Choroid plexus epithelial cell (primary cell): Measurements from ENCODE around the gene RUNX1.

Experiments used
- DNase-seq: peaks from one replicate; pipeline ENCODE4 v3.0.0-alpha.2; 2010; ENCODE audit warnings: low read depth
- H3K4me3 ChIP-seq: 2 replicates; pipeline ENCODE4 v1.5.1; 2011; ENCODE audit warnings: low read depth, mild to moderate bottlenecking, control low read depth, low read length, moderate library complexity
- TF ChIP-seq, protein P1 (sequence below): conservative IDR thresholded peaks from 2 replicates; pipeline ENCODE4 v1.5.1; 2011; ENCODE audit warnings: low read depth, mild to moderate bottlenecking, control low read depth, inconsistent platforms, low read length, moderate library complexity

RUNX1 gene

DNA sequence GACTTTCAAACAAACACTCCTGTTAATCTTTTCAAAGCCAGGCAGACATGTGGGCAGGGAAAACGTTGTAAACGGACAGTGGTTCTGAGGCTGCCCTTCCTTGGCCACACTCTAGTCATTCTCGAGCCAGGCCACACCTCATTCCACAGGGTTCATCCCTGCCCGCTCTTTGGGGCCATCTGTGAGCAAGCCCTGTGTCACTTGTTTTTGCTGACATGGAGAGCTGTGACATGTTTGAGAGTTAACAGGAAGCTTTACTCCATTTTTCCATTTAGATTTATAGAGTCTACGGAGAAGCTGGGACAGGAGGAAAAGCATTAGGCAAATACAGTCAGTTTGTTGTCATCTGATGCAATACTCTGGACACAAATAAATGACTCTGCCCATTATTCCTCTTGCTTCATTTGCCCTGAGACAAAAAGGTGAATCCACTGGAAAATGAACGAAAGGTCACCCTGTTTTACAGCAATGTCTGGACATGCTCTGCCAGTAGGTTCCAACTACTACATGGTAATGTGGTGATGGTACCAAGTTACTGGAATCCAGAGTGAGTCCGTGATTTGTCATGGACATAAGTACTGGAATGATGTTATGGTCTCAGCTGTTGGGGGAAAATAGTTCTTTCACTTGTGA is 253.4 kb downstream of the RUNX1 start:
- peak; percentile 68 for DNase-seq
- H3K4me3 ChIP-seq = no peak overlapping the region
- TF ChIP-seq, protein P1, sequence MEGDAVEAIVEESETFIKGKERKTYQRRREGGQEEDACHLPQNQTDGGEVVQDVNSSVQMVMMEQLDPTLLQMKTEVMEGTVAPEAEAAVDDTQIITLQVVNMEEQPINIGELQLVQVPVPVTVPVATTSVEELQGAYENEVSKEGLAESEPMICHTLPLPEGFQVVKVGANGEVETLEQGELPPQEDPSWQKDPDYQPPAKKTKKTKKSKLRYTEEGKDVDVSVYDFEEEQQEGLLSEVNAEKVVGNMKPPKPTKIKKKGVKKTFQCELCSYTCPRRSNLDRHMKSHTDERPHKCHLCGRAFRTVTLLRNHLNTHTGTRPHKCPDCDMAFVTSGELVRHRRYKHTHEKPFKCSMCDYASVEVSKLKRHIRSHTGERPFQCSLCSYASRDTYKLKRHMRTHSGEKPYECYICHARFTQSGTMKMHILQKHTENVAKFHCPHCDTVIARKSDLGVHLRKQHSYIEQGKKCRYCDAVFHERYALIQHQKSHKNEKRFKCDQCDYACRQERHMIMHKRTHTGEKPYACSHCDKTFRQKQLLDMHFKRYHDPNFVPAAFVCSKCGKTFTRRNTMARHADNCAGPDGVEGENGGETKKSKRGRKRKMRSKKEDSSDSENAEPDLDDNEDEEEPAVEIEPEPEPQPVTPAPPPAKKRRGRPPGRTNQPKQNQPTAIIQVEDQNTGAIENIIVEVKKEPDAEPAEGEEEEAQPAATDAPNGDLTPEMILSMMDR = no peak

DNA sequence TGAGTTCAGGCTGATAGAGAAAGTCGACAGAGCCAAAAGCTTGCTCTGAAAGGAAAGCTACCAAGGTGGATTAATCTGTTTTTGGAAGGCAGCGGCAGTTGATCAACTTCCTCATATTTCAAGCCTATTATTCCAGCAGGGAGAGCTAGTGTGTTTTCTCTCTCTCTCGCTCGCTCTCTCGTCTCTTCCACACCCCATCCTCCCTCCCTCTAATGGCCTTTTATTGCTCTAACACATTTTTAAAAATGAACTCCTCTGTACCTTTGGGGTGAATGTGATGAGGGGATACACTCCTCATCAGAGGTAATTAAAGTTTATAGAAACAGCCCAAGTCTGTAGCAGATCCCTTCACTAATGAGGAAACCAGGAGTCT is 253.9 kb downstream of the RUNX1 start:
- TF ChIP-seq, protein P1 = peak; percentile 49
- peak; percentile 71 for DNase-seq
- no peak overlapping the region for H3K4me3 ChIP-seq

GRCh38 chr21:34794686-34795085 is 254.4 kb downstream of the RUNX1 start:
- TF ChIP-seq, protein P1 = no peak
- H3K4me3 ChIP-seq = no peak overlapping the region
- DNase-seq = no peak

- no peak for DNase-seq
- TF ChIP-seq, protein P1 = no peak
These were observed 255.6 kb downstream of the RUNX1 start for GRCh38 chr21:34793471-34793870.

DNA sequence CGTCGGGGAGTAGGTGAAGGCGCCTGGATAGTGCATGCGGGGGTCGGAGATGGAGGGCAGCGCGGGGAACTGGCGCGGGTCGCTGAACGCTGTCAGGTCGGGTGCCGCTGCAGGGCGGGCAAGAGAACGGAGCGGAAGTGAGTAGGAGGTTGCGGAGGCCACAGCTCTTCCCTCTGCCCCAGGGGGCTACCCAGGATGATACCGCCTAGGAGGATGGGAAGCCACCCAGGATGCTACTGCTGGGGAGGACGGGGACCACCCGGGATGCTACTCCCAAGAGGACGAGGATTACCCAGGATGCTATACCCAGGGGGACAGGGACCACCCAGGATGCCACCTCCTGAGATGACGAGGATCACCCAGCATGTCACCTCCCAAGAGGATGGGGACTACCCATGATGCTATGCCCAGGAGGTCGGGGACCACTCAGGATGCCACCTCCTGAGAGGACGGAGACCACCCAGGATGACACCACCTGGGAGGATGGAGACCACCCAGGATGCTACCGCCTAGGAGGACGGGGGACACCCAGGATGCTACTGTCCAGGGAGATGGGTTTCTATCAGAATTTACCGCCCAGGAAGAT is 256.5 kb downstream of the RUNX1 start:
- TF ChIP-seq, protein P1 = no peak
- H3K4me3 ChIP-seq = no peak overlapping the region
- no peak for DNase-seq

More at GRCh38 chr21:34793471-34793870, 255.6 kb downstream of the RUNX1 start:
- H3K4me3 ChIP-seq = no peak overlapping the region

GRCh38 chr21:34791776-34792503 is 257.2 kb downstream of the RUNX1 start:
- TF ChIP-seq, protein P1 = no peak
- DNase-seq = no peak
- H3K4me3 ChIP-seq = no peak overlapping the region
